ENCODE measurements around the gene SLC35G6.
A peak's percentile ranks its signal among the peaks of the same experiment; 100 is the strongest.
"Not testable (repeated sequence)": the region's sequence is repeated elsewhere in the genome, so short reads cannot be mapped to it uniquely, and the experiment has no call there.

SLC35G6 gene

DNA sequence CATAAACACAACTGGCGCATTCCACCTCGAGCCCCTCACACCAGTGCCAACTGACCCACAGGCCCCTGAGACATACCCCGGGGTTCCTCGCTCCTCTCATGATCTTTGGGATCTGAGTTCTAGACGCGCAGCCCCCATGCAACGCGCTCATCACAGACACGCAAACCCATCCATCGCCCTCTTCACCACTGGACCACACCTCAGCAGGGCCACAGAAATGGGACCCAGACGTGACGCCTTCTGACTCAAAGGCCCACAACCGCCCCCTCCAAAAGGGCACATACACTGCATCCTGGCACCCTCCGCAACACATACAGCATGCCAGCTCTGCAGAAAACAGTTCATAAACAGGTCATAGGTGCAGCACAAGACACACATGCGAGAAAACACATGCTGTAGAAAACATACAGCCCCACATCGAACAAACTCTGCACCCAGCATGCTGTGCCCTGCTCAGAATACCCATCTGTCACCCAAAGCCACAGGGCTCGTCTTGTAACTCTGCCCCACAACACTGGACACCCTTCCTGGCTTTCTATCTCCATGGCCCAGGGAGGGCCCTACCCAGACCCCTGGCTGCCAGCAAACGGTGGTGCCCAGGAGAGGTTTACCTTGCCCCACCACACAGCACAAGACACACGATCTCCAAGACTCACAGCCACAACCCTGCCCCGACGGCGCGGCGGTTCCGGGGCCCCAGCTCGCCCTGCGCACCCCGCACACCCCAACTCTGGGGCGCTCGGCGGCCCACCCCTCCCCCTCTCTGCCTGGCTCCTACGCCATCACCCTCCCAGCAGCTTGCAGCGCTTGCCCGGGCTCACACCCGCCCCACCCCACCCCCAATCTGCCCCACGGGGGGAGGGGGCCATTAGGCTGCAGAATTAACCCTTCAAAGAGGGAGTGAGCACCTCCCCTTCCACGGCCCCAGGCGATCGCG, 2.7 kb upstream of the SLC35G6 start:
- TF ChIP-seq CTCF (conservative IDR thresholded peaks at IDR 0.05; ENCODE audit: low read depth): no peak
- ChIA-PET CTCF (interaction anchor here (2.2 to 4.0 kb wide), 2 partner anchors 41 to 42 kb away, joined by 14 to 19 read pairs; no protein-coding TSS in a partner anchor), POLR2A (ENCODE audit: low non-redundant PET) (no interaction called here)
- peak overlapping the region; percentile 99 for H3K27ac ChIP-seq
- DNase-seq (ENCODE audit: low spot score): peak; percentile 52

DNA sequence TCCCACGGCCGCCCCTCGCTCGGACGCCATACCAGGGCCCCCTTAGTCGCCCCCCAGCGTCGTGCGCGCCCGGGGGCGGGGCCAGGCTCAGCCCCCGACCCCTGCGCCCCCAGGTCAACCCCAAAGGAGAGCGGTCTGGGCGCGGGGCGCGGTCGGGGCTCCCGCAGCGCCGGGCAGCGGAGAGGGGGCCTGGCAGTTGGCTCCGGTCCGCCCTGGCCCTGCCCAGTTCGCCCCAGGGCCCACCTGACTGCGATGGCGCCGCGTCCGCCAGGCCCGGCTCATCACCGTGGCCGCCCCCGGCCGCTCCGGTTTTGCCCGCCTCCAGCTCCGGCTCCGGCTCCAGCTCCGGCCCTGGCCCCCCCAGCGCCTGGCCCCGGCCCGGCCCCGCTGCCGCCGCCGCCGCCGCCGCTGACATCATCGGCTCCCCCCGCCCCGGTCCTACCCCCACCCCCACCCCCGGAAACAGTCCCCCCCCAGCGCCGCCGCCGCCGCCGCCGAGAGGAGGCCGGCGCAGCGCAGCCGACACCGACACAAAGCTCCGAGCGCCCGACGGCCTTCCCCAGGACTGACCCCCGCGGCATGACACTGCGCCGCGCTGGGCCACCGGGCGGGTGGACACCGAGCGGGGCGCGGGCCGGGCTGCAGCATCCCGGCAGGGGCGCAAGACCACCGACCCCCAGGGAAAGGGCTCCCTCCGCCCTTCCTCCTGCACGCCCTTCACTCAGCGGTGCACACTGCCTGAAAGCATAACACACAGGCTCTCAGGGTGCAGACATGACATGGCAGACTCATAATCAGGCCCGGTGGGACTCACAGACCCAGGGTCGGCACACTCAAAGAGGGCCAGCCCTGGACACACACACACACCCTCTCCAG, 1.8 kb upstream of the SLC35G6 start, which contains the start of gene ZBTB4:
Gene ZBTB4, minus strand, starts transcription at position 419 of the 876 bp plus-strand sequence. CDS start 12,830 bp downstream, outside the sequence.
- POLR2A ChIA-PET (ENCODE audit: low non-redundant PET): interaction anchor here (0.6 kb wide), 1 partner anchor 237 kb away, joined by 4 read pairs; the partner anchor contains the start of gene GABARAP
- peak within 1 kb of the TSS; percentile 99 for H3K27ac ChIP-seq
- TF ChIP-seq CTCF (conservative IDR thresholded peaks at IDR 0.05; ENCODE audit: low read depth): no peak
- CTCF ChIA-PET: interaction anchor here (2.2 kb wide), 1 partner anchor 42 kb away, joined by 14 read pairs; no protein-coding TSS in a partner anchor
- peak; percentile 55 for DNase-seq (ENCODE audit: low spot score)

DNA sequence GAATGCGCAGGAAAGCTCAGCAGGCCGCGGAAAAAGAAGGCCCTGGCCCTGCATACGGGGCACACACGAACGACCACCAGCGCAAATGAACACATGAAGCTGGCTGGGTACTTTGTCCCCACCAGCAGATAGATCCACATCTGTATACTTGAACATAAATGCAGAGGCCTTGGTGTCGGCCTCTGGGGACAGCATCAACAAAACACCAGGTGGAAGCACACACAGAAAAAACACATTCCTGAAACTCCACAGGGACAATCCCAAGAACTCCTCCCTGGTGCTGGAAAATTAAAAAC, 1.2 kb upstream of the SLC35G6 start:
- peak overlapping the region; percentile 99 for H3K27ac ChIP-seq
- TF ChIP-seq CTCF (conservative IDR thresholded peaks at IDR 0.05; ENCODE audit: low read depth): no peak
- CTCF ChIA-PET: interaction anchor here (2.2 kb wide), 1 partner anchor 43 kb away, joined by 14 read pairs; no protein-coding TSS in a partner anchor
- POLR2A ChIA-PET (ENCODE audit: low non-redundant PET): interaction anchor here (0.5 to 0.6 kb wide), 2 partner anchors 169 to 238 kb away, joined by 4 read pairs; partner anchors contain the start of gene GABARAP
- DNase-seq (ENCODE audit: low spot score): no peak

DNA sequence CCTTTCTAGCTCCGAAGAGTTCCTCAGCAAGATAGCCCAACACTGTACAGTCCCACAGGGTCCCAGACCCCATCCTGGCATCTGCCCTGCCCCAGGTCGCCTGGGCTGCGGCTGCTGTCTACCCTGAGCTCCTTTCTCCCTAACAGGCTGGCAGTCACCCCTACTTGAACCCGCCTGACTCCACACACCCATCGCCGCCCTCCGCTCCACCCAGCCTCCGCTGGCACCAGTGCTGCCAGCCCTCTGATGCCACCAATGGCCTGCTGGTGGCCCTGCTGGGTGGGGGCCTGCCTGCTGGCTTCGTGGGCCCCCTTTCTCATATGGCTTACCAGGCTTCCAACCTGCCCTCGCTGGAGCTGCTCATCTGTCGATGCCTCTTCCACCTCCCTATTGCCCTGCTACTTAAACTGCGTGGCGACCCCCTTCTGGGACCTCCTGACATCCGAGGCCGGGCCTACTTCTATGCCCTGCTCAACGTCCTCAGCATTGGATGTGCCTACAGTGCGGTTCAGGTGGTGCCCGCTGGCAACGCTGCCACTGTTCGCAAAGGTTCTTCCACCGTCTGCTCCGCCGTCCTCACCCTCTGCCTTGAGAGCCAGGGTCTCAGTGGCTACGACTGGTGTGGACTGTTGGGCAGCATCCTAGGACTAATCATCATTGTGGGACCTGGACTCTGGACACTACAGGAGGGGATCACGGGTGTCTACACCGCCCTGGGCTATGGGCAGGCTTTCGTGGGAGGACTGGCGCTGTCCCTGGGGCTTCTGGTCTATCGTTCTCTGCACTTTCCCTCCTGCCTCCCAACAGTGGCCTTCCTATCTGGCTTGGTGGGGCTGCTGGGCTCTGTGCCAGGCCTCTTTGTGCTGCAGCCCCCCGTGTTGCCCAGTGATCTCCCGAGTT, 846 bp downstream of the SLC35G6 start:
- H3K27ac ChIP-seq: peak overlapping the region; percentile 99
- DNase-seq (ENCODE audit: low spot score); CTCF ChIA-PET: not testable (repeated sequence)

GRCh38 chr17:7482742-7483088, 1.5 kb downstream of the SLC35G6 start:
- DNase-seq (ENCODE audit: low spot score); POLR2A ChIA-PET (ENCODE audit: low non-redundant PET); CTCF ChIA-PET: not testable (repeated sequence)
- H3K27ac ChIP-seq: peak overlapping the region; percentile 99

More for the DNA sequence above, 846 bp downstream of the SLC35G6 start:
- POLR2A ChIA-PET (ENCODE audit: low non-redundant PET): not testable (repeated sequence)

GRCh38 chr17:7483255-7484066, 2.2 kb downstream of the SLC35G6 start:
- CTCF ChIA-PET: interaction anchor here (1.1 kb wide), 1 partner anchor 128 kb away, joined by 3 read pairs; no protein-coding TSS in a partner anchor

More at GRCh38 chr17:7483255-7484066, 2.2 kb downstream of the SLC35G6 start:
- peak; percentile 92 for DNase-seq (ENCODE audit: low spot score)
- no peak for TF ChIP-seq CTCF (conservative IDR thresholded peaks at IDR 0.05; ENCODE audit: low read depth)
- H3K27ac ChIP-seq: peak overlapping the region; percentile 99
- POLR2A ChIA-PET (ENCODE audit: low non-redundant PET): interaction anchor here (0.5 to 1.1 kb wide), 4 partner anchors 29 to 106 kb away, joined by 3 to 5 read pairs (median 3); no protein-coding TSS in a partner anchor
